GM19463 (cell line): ENCODE results near the gene NAPA.
"Not testable (repeated sequence)": the region's sequence is repeated elsewhere in the genome, so short reads cannot be mapped to it uniquely, and the experiment has no call there.

Source experiments
- ATAC-seq: cut with Tn5 transposase; IDR thresholded peaks from one replicate; pipeline ENCODE4 v1.9.1; 2021; ENCODE audit warnings: mild to moderate bottlenecking, moderate library complexity; ENCODE audit not compliant: unreplicated experiment

Gene NAPA

DNA sequence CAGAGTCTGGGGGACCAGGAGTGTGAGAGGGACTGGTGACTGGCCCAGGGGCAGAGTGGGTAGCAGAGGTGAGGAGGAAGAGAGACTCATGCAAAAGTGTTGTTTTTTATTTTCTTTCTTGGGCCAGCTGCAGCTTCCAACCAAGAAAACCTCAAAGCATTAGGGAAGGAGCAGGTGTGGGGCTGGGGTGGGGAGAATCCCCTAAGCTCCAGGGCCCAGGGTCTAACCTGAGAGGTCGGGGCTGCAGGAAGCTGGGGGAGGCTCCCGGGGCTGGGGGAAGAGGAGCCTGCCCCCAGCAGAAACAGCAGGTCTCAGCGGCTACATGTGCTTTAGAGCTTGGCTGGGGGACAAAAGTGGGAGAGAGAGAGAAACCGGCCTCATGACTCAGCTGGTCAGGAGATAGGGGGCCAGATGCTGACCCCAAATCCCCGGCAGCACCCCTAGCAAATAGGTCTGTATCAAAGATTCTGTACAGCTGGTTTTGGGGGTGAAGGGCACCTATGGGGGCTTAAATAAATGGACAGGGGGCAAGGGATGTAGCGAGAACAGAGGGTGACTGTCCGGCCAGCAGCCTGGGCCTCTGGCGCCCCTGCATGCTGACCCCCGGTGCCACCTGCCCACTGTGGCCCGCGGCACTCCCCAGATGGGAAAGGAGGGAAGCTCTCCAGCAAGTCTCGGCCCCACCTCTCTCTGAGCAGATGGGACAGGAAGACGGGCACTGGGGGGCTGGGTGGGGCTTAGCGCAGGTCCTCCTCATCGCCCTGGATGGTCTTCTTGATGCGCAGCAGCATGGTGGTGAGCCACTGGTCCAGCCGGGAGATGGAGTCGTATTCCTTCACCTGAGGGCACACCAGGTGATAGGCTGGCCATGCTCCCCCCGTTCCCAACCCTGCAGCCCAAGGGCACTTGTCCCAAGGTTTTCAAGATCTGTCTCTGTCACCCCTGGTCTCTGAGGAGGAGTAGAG, 27.0 kb downstream of the NAPA start:
- ATAC-seq: no peak

GRCh38 chr19:47486900-47487299, 28.0 kb downstream of the NAPA start:
- ATAC-seq: no peak

DNA sequence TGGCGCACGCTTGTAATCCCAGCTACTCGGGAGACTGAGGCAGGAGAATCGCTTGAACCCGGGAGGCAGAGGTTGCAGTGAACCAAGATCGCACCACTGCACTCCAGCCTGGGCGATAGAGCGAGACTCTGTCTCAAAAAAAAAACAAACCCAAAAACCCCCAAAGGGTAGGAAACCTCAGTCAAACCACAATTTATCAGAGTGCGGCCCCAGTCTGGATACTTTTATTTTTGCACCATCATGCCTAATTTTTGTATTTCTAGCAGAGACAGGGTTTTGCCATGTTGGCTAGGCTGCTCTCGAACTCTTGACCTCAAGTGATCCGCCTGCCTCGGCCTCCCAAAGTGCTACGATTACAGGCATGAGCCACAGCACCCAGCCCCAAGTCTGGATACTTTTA, 28.6 kb downstream of the NAPA start:
- ATAC-seq: not testable (repeated sequence)

DNA sequence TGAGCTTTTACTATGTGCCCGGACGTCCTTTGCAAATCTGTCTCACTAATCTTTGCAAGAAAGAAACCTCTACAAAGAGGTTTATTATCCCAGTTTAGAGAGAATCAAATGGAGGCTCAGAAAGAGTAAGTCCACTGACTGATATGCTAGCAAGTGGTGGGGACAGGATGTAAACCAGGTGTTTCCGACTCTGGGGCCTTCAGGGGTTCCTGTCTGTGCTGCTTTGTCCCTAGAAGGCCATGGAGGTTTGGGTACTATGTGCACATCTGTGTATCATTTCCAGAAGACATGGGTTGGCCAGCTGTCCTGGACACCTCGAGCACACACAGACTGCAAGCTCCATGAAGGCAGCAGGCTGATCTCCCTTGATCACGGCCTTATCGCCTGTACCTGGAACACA, 29.7 kb downstream of the NAPA start:
- ATAC-seq: no peak

GRCh38 chr19:47483800-47484690, 30.8 kb downstream of the NAPA start, which contains the start of gene KPTN:
KPTN (minus strand) TSS chr19:47484219; CDS start chr19:47484160, 59 bp downstream.
- peak; percentile 73 for ATAC-seq

- ATAC-seq: no peak
Measured at GRCh38 chr19:47483200-47483599, 31.7 kb downstream of the NAPA start.

- ATAC-seq: no peak
Measured at GRCh38 chr19:47481460-47482052, 33.3 kb downstream of the NAPA start.

DNA sequence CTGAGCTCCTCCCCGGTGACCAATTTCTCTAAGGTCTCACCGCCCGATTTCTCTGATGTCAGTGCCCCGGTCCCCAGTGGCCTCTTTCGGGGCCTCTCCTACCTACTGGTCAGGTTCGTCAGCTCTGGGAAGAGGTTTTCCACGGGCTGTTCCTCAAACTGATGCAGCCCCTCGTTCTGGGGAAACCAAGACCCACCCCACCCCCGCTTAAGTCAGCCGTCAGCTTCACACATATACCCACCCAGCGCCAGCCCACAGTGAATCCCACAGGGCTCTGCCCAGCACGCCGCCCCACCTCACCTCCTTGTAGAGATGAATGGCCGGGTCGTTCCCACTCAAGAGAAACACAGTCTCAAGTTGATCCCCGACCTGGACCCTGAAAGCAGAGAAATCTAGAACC, 34.2 kb downstream of the NAPA start:
- no peak for ATAC-seq

DNA sequence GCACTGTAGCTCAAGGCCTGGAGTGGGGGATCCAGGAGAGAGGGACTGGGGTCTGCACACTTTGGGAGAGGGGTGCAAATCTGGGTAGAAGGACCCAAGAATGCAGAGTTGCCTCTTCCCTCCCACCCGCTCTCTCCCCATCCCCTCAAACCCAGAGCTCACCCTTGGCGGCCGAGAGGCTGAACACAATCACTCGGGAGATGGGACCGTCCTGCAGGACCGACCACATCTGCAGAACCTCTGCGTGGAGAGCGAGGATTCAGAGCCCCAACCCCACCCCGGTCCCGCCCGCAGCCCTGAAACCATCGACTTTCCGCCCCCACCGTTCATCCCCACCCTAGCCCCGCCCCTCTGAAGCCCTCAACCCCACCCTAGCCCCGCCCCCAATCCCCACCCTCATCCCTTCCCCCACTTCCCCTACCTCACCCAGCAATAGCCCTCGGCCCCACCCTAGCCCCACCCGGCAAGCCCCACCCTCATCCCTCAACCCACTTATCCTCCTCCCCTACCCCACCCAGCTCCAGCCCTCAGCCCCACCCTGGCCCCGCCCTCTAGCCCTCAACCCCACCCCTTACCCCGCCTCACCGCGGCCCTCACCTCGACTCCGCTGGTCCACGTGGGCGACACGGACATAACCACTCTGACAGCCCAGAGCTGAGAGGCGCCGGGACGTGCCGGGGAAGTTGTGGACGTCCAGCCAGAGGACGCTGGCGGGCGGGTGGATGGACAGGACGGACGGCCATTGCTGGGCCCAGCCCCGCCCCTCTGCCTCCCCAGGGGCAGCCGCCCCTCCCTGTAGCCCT, 35.0 kb downstream of the NAPA start:
- ATAC-seq: no peak

- no peak for ATAC-seq
Measured at GRCh38 chr19:47476438-47476972, 38.4 kb downstream of the NAPA start.

GRCh38 chr19:47475465-47475864, 39.4 kb downstream of the NAPA start:
- ATAC-seq: no peak

GRCh38 chr19:47473336-47473735, 41.5 kb downstream of the NAPA start:
- ATAC-seq: no peak

DNA sequence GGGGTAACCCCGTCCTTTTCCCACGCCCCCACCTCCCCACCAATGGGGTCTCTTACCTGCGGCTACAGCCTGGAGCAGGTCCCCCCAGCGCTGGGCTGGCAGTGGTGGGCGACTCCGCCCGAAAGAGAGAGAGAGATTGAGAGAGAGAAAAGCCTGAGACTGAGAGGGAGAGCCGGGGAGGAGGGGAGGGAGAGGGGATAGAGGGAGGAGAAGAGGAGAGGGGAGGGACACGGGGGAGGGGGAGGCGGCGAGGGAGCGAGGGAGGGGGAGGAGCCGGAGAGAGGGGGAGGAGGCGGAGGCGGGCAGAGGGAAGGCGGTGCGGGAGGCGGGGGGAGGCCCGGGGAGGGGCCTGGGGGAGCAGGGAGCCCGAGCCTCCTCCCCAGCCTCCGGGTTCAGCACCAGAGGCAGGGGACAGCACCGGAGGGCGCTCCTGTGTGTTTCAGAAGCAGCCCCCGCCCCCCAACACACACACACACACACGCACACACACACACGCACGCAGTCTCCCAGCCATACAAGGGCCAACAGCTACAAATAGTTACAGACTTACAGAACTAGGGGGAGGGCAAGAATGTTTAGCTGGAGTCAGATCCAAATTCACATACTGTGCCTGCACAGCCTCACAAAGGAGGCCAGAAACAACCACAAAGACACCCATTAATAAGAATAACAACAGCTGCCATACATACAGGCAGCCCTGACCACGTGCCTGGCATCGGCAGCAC, 43.0 kb downstream of the NAPA start, which contains the start of gene SLC8A2:
SLC8A2 (minus strand) TSS at position 161 of the 725 bp plus-strand sequence. CDS start 5,490 bp downstream, outside the sequence.
- ATAC-seq: no peak

- no peak for ATAC-seq
Measured at GRCh38 chr19:47471381-47471732, 43.5 kb downstream of the NAPA start.

- ATAC-seq: no peak
Measured at GRCh38 chr19:47470447-47471195, 44.2 kb downstream of the NAPA start.

GRCh38 chr19:47469719-47470118, 45.1 kb downstream of the NAPA start:
- ATAC-seq: no peak

- ATAC-seq: no peak
Measured at GRCh38 chr19:47469363-47469700, 45.5 kb downstream of the NAPA start.

DNA sequence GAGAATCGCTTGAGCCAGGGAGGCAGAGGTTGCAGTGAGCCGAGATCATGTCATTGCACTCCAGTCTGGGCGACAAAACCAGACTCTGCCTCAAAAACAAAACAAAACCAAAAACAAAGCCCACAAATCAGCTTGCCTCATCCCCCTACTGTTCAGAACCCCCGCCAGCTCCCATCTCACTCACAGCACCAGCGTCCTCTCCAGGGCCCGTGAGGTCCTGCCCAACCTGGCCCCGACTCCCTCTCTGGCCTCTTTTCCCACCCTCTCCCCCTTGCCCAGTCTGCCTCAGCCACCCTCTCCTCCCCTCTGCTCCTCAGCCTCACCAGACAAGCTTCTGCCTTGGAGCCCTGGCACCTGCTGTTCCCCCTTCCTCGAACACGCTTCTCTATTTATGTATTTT, 46.9 kb downstream of the NAPA start:
- no peak for ATAC-seq

DNA sequence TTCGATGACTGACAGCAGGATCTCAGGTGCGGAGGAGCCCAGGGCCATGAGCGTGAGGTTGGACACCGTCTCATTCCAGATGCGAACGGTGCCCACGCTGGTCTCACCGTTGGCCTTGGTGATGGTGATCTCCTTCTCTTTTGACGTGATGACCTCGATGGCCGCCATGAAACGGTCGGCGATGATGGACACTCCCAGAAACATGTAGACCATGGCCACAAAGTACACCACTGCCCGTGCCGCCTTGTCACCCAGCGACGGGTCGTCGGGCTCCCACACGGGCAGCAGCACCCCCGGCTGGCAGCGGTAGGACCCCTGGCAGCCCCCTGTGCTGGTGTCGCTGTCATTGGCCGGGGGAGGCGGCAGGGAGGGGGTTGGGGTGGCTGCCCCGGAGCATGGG, 48.9 kb downstream of the NAPA start:
- no peak for ATAC-seq
